Endodermal cell (in vitro differentiated cells): Measurements from ENCODE around the gene DGKB. TPM values are rescaled to one million over a fixed set of nuclear protein-coding genes. Genes with fewer than 3 reads are reported as not detected.

Source experiments
- DNase-seq: peaks from one replicate; pipeline ENCODE4 v3.0.0-alpha.2; 2017
- H3K27ac ChIP-seq: 2 replicates; pipeline ENCODE4 v1.5.1; 2013; ENCODE audit warnings: mild to moderate bottlenecking, low read depth, low read length, moderate library complexity
- H3K27me3 ChIP-seq: 2 replicates; pipeline ENCODE4 v1.6.1; 2013; ENCODE audit warnings: mild to moderate bottlenecking, low read length, moderate library complexity; ENCODE audit not compliant: insufficient read depth, control insufficient read depth, poor library complexity, severe bottlenecking
- H3K36me3 ChIP-seq: 2 replicates; pipeline ENCODE4 v1.7.0; 2013; ENCODE audit warnings: mild to moderate bottlenecking, low read length, moderate library complexity; ENCODE audit not compliant: control insufficient read depth, insufficient read depth
- H3K4me1 ChIP-seq: one replicate; pipeline ENCODE4 v1.7.0; 2013; ENCODE audit warnings: low read length; ENCODE audit not compliant: control insufficient read depth, insufficient read depth
- H3K4me3 ChIP-seq: 2 replicates; pipeline ENCODE4 v1.5.1; 2013; ENCODE audit warnings: mild to moderate bottlenecking, low read length, moderate library complexity
- H3K9ac ChIP-seq: 2 replicates; pipeline ENCODE4 v1.6.1; 2013; ENCODE audit warnings: mild to moderate bottlenecking, low read length, moderate library complexity; ENCODE audit not compliant: poor library complexity, severe bottlenecking; ENCODE audit errors: extremely low read depth
- H3K9me3 ChIP-seq: 2 replicates; pipeline ENCODE4 v1.6.1; 2013; ENCODE audit warnings: mild to moderate bottlenecking, low read length, moderate library complexity; ENCODE audit not compliant: control insufficient read depth
- H3K27ac Mint-ChIP-seq: 2 replicates; pipeline ENCODE4 v1.8.0; 2020; ENCODE audit warnings: mixed read lengths
- H3K27me3 Mint-ChIP-seq: 2 replicates; pipeline ENCODE4 v1.8.0; 2021; ENCODE audit warnings: mild to moderate bottlenecking, mixed read lengths; ENCODE audit not compliant: insufficient read depth
- H3K36me3 Mint-ChIP-seq: 2 replicates; pipeline ENCODE4 v1.8.0; 2020; ENCODE audit warnings: low read depth, mixed read lengths
- H3K4me1 Mint-ChIP-seq: 2 replicates; pipeline ENCODE4 v1.8.0; 2020; ENCODE audit warnings: mixed read lengths
- H3K4me3 Mint-ChIP-seq: 2 replicates; pipeline ENCODE4 v1.8.0; 2020; ENCODE audit warnings: mild to moderate bottlenecking, moderate library complexity, mixed read lengths
- H3K9me3 Mint-ChIP-seq: 2 replicates; pipeline ENCODE4 v1.8.0; 2020; ENCODE audit warnings: mild to moderate bottlenecking, mixed read lengths
- CTCF ChIP-seq: fragments of 200-600 bp; sonication (generic); conservative IDR thresholded peaks from 2 replicates; pipeline ENCODE4 v1.5.0; 2021; ENCODE audit warnings: antibody characterized with exemption, mild to moderate bottlenecking
- WGBS, 2 experiments: methylation state at CpG; one replicate each; pipeline versions ENCODE4 v1.1.5 to v1.1.7; 2013; ENCODE audit warnings: missing lambda C conversion rate in 2 of 2, mixed read lengths in 1 of 2; ENCODE audit not compliant: insufficient coverage in 1 of 2, insufficient read length in 1 of 2; 5-methylcytosine and 5-hydroxymethylcytosine counted together
- total RNA-seq, 2 donors: library from RNA; stranded (reverse); fragmentation: NEBNext Ultra II Directional in 1 of 2; extraction: Animal tissue kit (Norgen Biotek cat#: 25700) in 1 of 2; gene quantifications; 2 replicates in 1 of 2; 3 replicates in 1 of 2; pipeline ENCODE4 v1.2.1, GENCODE V29; 2021

Gene DGKB
- total RNA-seq, 2 donors from 2014 or later: 5.1 to 5.2 TPM

GRCh38 chr7:14590206-14590605 lies 312.3 kb downstream of the DGKB start:
- Histone ChIP-seq H3K27me3 (no peaks in the 10 kb centered on the region), H3K4me1 (no peaks in the 10 kb centered on the region), H3K9me3 (peaks cover 8% of the 10 kb centered on the region), H3K4me3 (no peak overlapping the region), H3K9ac (no peak overlapping the region), H3K36me3 (no peaks in the 10 kb centered on the region), H3K27ac (no peak overlapping the region)
- Mint-ChIP-seq H3K27me3 (no peaks in the 10 kb centered on the region), H3K9me3 (peaks cover 12% of the 10 kb centered on the region), H3K4me1 (no peaks in the 10 kb centered on the region), H3K36me3 (no peaks in the 10 kb centered on the region), H3K4me3 (no peak overlapping the region), H3K27ac (no peak overlapping the region)
- no peak for DNase-seq
- TF ChIP-seq CTCF: no peak
- 87 to 100% methylated on average over 3 of the region's 3 CpGs for WGBS, 2 experiments

DNA sequence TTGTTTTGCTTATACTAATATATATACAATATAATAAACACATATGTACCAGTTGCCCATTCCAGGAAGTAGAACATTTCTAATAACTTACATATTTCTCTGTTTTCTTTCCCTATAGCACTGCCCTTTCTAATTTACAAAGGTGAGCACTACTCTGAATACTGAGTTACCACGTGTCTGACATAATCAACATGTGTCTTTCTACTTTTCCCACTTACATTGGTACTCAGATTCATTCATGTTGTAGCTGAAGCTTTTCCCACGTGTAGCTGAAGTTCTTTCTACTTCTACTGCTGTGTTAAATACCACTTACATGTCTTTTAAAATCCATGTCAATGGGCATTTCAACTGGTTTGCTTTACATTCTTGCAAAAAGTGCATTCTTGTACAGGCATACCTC lies 317.3 kb downstream of the DGKB start:
- no peak overlapping the region for H3K27ac Mint-ChIP-seq
- no peaks in the 10 kb centered on the region for H3K36me3 Mint-ChIP-seq
- DNase-seq: no peak
- no peaks in the 10 kb centered on the region for H3K27me3 ChIP-seq
- peaks cover 16% of the 10 kb centered on the region for H3K9me3 Mint-ChIP-seq
- no peak overlapping the region for H3K9ac ChIP-seq
- no peaks in the 10 kb centered on the region for H3K36me3 ChIP-seq
- WGBS, 2 experiments: 91 to 100% methylated on average over 2 of the region's 2 CpGs
- no peak for TF ChIP-seq CTCF
- no peaks in the 10 kb centered on the region for H3K4me1 Mint-ChIP-seq
- no peak overlapping the region for H3K4me3 Mint-ChIP-seq
- no peak overlapping the region for H3K27ac ChIP-seq
- H3K4me3 ChIP-seq: no peak overlapping the region
- H3K4me1 ChIP-seq: no peaks in the 10 kb centered on the region
- H3K27me3 Mint-ChIP-seq: no peaks in the 10 kb centered on the region
- peaks cover 9% of the 10 kb centered on the region for H3K9me3 ChIP-seq

DNA sequence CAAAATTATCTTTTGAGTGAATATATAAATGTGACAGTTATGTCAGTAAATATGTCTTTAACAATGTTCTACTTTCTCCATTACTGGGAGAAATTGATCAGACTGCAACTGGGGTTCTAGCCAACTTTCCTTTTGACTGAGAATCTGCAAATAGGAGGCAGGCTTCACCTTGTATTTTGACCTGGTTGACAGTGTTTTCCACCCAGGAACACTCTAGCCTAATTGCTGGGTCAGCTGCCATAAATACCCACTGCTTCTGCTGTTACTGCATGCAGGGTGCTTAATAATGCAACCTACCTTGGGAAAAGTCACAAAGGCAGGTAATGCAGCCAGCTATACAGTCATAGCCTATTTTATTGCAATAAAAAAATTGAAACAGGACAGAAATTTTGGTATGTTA lies 319.0 kb downstream of the DGKB start:
- Mint-ChIP-seq H3K9me3 (peaks cover 16% of the 10 kb centered on the region), H3K27me3 (no peaks in the 10 kb centered on the region), H3K4me1 (no peaks in the 10 kb centered on the region), H3K4me3 (no peak overlapping the region), H3K27ac (no peak overlapping the region), H3K36me3 (no peaks in the 10 kb centered on the region)
- Histone ChIP-seq H3K27ac (no peak overlapping the region), H3K27me3 (no peaks in the 10 kb centered on the region), H3K4me3 (no peak overlapping the region), H3K9me3 (peaks cover 9% of the 10 kb centered on the region), H3K4me1 (no peaks in the 10 kb centered on the region), H3K36me3 (no peaks in the 10 kb centered on the region), H3K9ac (no peak overlapping the region)
- no peak for TF ChIP-seq CTCF
- no peak for DNase-seq
